Suppressor macrophage (primary cell): ENCODE data around the gene BASP1.

ENCODE experiments used
- DNase-seq, 4 experiments: peaks; one replicate each; pipeline ENCODE4 v3.0.0-alpha.2; 2020 to 2022
- total RNA-seq, 17 experiments: gene quantifications; one replicate each; lab custom pipeline; 2026; ENCODE audit warnings: mixed read lengths in 6 of 17, inconsistent platforms in 3 of 17; lab: John Stamatoyannopoulos, UW

The BASP1 gene
- total RNA-seq = 45.5 to 413 (median 91.0) reads per million in 17 experiments

GRCh38 chr5:17217493-17218352, at the start of gene BASP1:
TSS of gene BASP1 (plus strand) at chr5:17217631. CDS start at chr5:17275217, 57,586 bp downstream.
- DNase-seq = peak; percentile 83 to 94 (median 88)

- peak; percentile 10 to 40 (median 26) for DNase-seq
These were observed 47.9 kb upstream of the BASP1 start for GRCh38 chr5:17169507-17169906.

GRCh38 chr5:17172791-17173190, 44.6 kb upstream of the BASP1 start:
- no peak for DNase-seq

GRCh38 chr5:17174965-17175364, 42.5 kb upstream of the BASP1 start:
- DNase-seq = no peak

GRCh38 chr5:17177501-17178372, 39.7 kb upstream of the BASP1 start:
- no peak for DNase-seq

- DNase-seq = no peak
These were observed 39.1 kb upstream of the BASP1 start for GRCh38 chr5:17178373-17178675.

- no peak for DNase-seq
These were observed 37.0 kb upstream of the BASP1 start for GRCh38 chr5:17180330-17180843.

GRCh38 chr5:17180864-17181723, 36.3 kb upstream of the BASP1 start:
- DNase-seq = no peak

GRCh38 chr5:17182494-17182893, 34.9 kb upstream of the BASP1 start:
- no peak for DNase-seq

- no peak for DNase-seq
These were observed 34.5 kb upstream of the BASP1 start for GRCh38 chr5:17182981-17183380.

GRCh38 chr5:17183831-17184230, 33.6 kb upstream of the BASP1 start:
- DNase-seq = no peak

GRCh38 chr5:17184588-17184987, 32.8 kb upstream of the BASP1 start:
- DNase-seq = peak in 1 of 4 experiments; percentile 17

- no peak for DNase-seq
These were observed 32.1 kb upstream of the BASP1 start for GRCh38 chr5:17185349-17185748.

GRCh38 chr5:17185773-17186172, 31.7 kb upstream of the BASP1 start:
- peak in 1 of 4 experiments; percentile 25 for DNase-seq

GRCh38 chr5:17186256-17186655, 31.2 kb upstream of the BASP1 start:
- no peak for DNase-seq

GRCh38 chr5:17187011-17187785, 30.2 kb upstream of the BASP1 start:
- DNase-seq = no peak

GRCh38 chr5:17187786-17188170, 29.7 kb upstream of the BASP1 start:
- DNase-seq = no peak

GRCh38 chr5:17189381-17190036, 27.9 kb upstream of the BASP1 start:
- DNase-seq = peak; percentile 82 to 92 (median 89)

- DNase-seq = peak; percentile 60 to 84 (median 72)
These were observed 27.1 kb upstream of the BASP1 start for GRCh38 chr5:17190242-17190778.

GRCh38 chr5:17190799-17191391, 26.5 kb upstream of the BASP1 start:
- DNase-seq = no peak
